Amniotic stem cell (primary cell): ENCODE results near the gene PRDM15.

ENCODE experiments used
- DNase-seq: peaks from one replicate; lab custom pipeline; 2025; lab: John Stamatoyannopoulos, UW

The PRDM15 gene

GRCh38 chr21:41763398-41763931 is 115.7 kb downstream of the PRDM15 start:
- no peak for DNase-seq

- DNase-seq: no peak
These were observed 116.4 kb downstream of the PRDM15 start for GRCh38 chr21:41762753-41763152.

- DNase-seq: no peak
These were observed 117.1 kb downstream of the PRDM15 start for GRCh38 chr21:41761934-41762635.

GRCh38 chr21:41761211-41761933 is 117.8 kb downstream of the PRDM15 start:
- no peak for DNase-seq

- DNase-seq: no peak
These were observed 118.7 kb downstream of the PRDM15 start for GRCh38 chr21:41760411-41760810.

- DNase-seq: no peak
These were observed 119.2 kb downstream of the PRDM15 start for GRCh38 chr21:41759926-41760325.

- DNase-seq: no peak
These were observed 119.8 kb downstream of the PRDM15 start for GRCh38 chr21:41759214-41759840.

GRCh38 chr21:41758550-41758949 is 120.6 kb downstream of the PRDM15 start:
- DNase-seq: no peak

GRCh38 chr21:41755934-41756773 is 123.0 kb downstream of the PRDM15 start:
- DNase-seq: no peak

GRCh38 chr21:41755258-41755933 is 123.7 kb downstream of the PRDM15 start:
- no peak for DNase-seq

- no peak for DNase-seq
These were observed 124.7 kb downstream of the PRDM15 start for GRCh38 chr21:41754479-41754891.

- DNase-seq: no peak
These were observed 125.9 kb downstream of the PRDM15 start for GRCh38 chr21:41753006-41753898.

- DNase-seq: no peak
These were observed 126.9 kb downstream of the PRDM15 start for GRCh38 chr21:41752231-41752681.

GRCh38 chr21:41751611-41752011 is 127.5 kb downstream of the PRDM15 start:
- DNase-seq: no peak

GRCh38 chr21:41750532-41751151 is 128.5 kb downstream of the PRDM15 start:
- no peak for DNase-seq

GRCh38 chr21:41750051-41750450 is 129.1 kb downstream of the PRDM15 start:
- no peak for DNase-seq

GRCh38 chr21:41749286-41749685 is 129.9 kb downstream of the PRDM15 start:
- DNase-seq: no peak
